ENCODE data around the gene PLAC8L1. TPM values are rescaled to one million over a fixed set of nuclear protein-coding genes. Genes with fewer than 3 reads are reported as not detected.
A peak's percentile ranks its signal among the peaks of the same experiment; 100 is the strongest.

Gene PLAC8L1
- polyA plus RNA-seq, 1 donor (not counting 4 experiments of a cell fraction or from before 2014, with no cell fraction given) = 0.69 TPM

DNA sequence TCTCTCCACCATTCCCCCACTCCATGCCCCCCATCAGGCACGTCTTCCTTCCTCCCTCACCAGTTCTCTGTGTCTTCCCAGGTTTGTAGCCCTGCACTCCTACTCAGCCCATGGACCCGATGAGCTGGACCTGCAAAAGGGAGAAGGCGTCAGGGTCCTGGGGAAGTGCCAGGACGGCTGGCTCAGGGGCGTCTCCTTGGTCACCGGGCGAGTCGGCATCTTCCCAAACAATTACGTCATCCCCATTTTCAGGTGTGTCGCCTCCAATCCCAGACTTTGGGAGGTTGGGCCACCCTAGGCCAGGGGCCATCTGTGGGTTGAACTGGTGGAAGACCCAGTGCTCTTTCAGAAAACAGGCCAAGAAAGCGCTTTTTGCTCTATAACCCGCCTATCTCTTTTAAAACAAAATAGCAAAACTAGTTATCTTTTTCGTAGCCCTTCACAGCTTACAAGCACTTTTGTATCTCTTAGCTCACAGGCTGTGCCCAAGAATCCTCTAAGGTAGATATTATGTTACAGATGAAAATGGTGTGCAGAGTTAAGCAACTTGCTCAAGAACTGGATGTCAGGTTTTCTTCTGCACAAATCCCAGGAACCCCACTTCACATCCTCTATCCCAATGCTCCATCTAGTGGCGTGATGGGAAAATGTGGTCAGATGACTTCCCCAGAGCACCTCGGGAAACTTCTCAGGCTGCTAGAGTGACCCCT, 56.2 kb downstream of the PLAC8L1 start:
- no peaks in the 10 kb centered on the region for H4K20me1 ChIP-seq (ENCODE audit: control insufficient read depth, extremely low read depth, insufficient read depth, low read length)
- H3K9me3 ChIP-seq (ENCODE audit: control insufficient read depth, low read depth, low read length) = no peaks in the 10 kb centered on the region
- FAIRE-seq (peak; percentile 69), DNase-seq (ENCODE audit: low read depth, low spot score) (no peak)
- TF ChIP-seq EZH2 (IDR thresholded peaks at IDR 0.05; ENCODE audit: low read length) = no peak
- TF ChIP-seq, protein P1, sequence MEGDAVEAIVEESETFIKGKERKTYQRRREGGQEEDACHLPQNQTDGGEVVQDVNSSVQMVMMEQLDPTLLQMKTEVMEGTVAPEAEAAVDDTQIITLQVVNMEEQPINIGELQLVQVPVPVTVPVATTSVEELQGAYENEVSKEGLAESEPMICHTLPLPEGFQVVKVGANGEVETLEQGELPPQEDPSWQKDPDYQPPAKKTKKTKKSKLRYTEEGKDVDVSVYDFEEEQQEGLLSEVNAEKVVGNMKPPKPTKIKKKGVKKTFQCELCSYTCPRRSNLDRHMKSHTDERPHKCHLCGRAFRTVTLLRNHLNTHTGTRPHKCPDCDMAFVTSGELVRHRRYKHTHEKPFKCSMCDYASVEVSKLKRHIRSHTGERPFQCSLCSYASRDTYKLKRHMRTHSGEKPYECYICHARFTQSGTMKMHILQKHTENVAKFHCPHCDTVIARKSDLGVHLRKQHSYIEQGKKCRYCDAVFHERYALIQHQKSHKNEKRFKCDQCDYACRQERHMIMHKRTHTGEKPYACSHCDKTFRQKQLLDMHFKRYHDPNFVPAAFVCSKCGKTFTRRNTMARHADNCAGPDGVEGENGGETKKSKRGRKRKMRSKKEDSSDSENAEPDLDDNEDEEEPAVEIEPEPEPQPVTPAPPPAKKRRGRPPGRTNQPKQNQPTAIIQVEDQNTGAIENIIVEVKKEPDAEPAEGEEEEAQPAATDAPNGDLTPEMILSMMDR (optimal IDR thresholded peaks at IDR 0.05 in 1 of 3, IDR thresholded peaks at IDR 0.05 in 1 of 3, conservative IDR thresholded peaks at IDR 0.05 in 1 of 3; ENCODE audit: extremely low read depth in 1 of 3, insufficient read depth in 2 of 3, low read length in 3 of 3) = peak; percentile 66 to 79 (median 77)
- H3K9ac ChIP-seq (ENCODE audit: control insufficient read depth, extremely low read depth, insufficient read depth, low read length) = no peak overlapping the region
- H3K27me3 ChIP-seq (ENCODE audit: control insufficient read depth, extremely low read depth, insufficient read depth, low read length) = no peaks in the 10 kb centered on the region
- no peak overlapping the region for H3K4me3 ChIP-seq (ENCODE audit: control insufficient read depth in 2 of 3, extremely low read depth in 1 of 3, insufficient read depth in 2 of 3, low read depth in 1 of 3, low read length in 3 of 3)
- no peak overlapping the region for H3K4me2 ChIP-seq (ENCODE audit: control insufficient read depth, extremely low read depth, insufficient read depth, low read depth, low read length)
- H2AFZ ChIP-seq (ENCODE audit: control insufficient read depth, low read length) = no peak overlapping the region
- peaks cover 22% of the 10 kb centered on the region for H3K79me2 ChIP-seq (ENCODE audit: control insufficient read depth, insufficient read depth, low read length)
- no peaks in the 10 kb centered on the region for H3K9me1 ChIP-seq (ENCODE audit: control insufficient read depth, extremely low read depth, insufficient read depth, low read length)
- no peak overlapping the region for H3K27ac ChIP-seq (ENCODE audit: control insufficient read depth, insufficient read depth, low read length)
- dilution Hi-C loops (cut with MboI; ENCODE audit: extremely low pct_ligation_motif_present, low sequenced_read_pairs) = no loop called here
- H3K4me1 ChIP-seq (ENCODE audit: control insufficient read depth, extremely low read depth, insufficient read depth, low read length) = peaks cover 21% of the 10 kb centered on the region
- H3K36me3 ChIP-seq (ENCODE audit: control insufficient read depth in 2 of 2, extremely low read depth in 1 of 2, insufficient read depth in 2 of 2, low read length in 2 of 2) = peaks cover 44% of the 10 kb centered on the region in 2 experiments

DNA sequence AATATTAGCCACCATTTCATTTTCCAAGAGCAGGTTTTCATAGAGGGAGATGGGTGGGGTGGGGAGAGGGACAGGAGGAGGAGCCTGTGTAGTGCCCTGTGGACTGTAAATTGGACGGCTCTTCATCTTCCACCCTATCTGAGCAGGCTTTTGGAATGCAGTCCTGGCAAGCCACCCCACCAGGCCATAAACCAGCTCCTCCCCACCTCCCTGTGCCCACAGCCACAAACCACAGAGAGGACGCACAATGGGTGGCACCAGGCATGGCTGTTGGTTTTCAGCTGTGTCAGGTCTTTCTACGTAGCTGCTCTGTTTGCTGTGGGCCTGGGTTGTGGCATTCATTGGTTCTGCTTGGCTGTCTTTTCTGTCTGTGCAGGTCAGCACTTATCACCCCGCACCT, 58.0 kb downstream of the PLAC8L1 start:
- H3K36me3 ChIP-seq (ENCODE audit: control insufficient read depth in 2 of 2, extremely low read depth in 1 of 2, insufficient read depth in 2 of 2, low read length in 2 of 2) = peaks cover 33 to 37% of the 10 kb centered on the region in 2 experiments
- no peaks in the 10 kb centered on the region for H3K9me1 ChIP-seq (ENCODE audit: control insufficient read depth, extremely low read depth, insufficient read depth, low read length)
- no peak overlapping the region for H3K4me2 ChIP-seq (ENCODE audit: control insufficient read depth, extremely low read depth, insufficient read depth, low read depth, low read length)
- no peak overlapping the region for H3K4me3 ChIP-seq (ENCODE audit: control insufficient read depth in 2 of 3, extremely low read depth in 1 of 3, insufficient read depth in 2 of 3, low read depth in 1 of 3, low read length in 3 of 3)
- H3K27ac ChIP-seq (ENCODE audit: control insufficient read depth, insufficient read depth, low read length) = no peak overlapping the region
- no peak overlapping the region for H2AFZ ChIP-seq (ENCODE audit: control insufficient read depth, low read length)
- peaks cover 34% of the 10 kb centered on the region for H3K4me1 ChIP-seq (ENCODE audit: control insufficient read depth, extremely low read depth, insufficient read depth, low read length)
- H3K27me3 ChIP-seq (ENCODE audit: control insufficient read depth, extremely low read depth, insufficient read depth, low read length) = no peaks in the 10 kb centered on the region
- dilution Hi-C loops (cut with MboI; ENCODE audit: extremely low pct_ligation_motif_present, low sequenced_read_pairs) = no loop called here
- no peak overlapping the region for H3K9ac ChIP-seq (ENCODE audit: control insufficient read depth, extremely low read depth, insufficient read depth, low read length)
- no peaks in the 10 kb centered on the region for H4K20me1 ChIP-seq (ENCODE audit: control insufficient read depth, extremely low read depth, insufficient read depth, low read length)
- TF ChIP-seq, protein P1 (optimal IDR thresholded peaks at IDR 0.05 in 1 of 3, IDR thresholded peaks at IDR 0.05 in 1 of 3, conservative IDR thresholded peaks at IDR 0.05 in 1 of 3; ENCODE audit: extremely low read depth in 1 of 3, insufficient read depth in 2 of 3, low read length in 3 of 3) = no peak
- no peak for TF ChIP-seq EZH2 (IDR thresholded peaks at IDR 0.05; ENCODE audit: low read length)
- DNase-seq (ENCODE audit: low read depth, low spot score) = no peak
- no peaks in the 10 kb centered on the region for H3K9me3 ChIP-seq (ENCODE audit: control insufficient read depth, low read depth, low read length)
- FAIRE-seq = no peak
- H3K79me2 ChIP-seq (ENCODE audit: control insufficient read depth, insufficient read depth, low read length) = peaks cover 25% of the 10 kb centered on the region
